ENCODE data around the gene SH2D1B. TPM values are rescaled to one million over a fixed set of nuclear protein-coding genes. Genes with fewer than 3 reads are reported as not detected.
"Not testable (repeated sequence)": the region's sequence is repeated elsewhere in the genome, so short reads cannot be mapped to it uniquely, and the experiment has no call there.

Gene SH2D1B, protein sequence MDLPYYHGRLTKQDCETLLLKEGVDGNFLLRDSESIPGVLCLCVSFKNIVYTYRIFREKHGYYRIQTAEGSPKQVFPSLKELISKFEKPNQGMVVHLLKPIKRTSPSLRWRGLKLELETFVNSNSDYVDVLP
- total RNA-seq (1 to 10 TPM in 1 of 2 donors, under 1 TPM in 1; 0.68 to 1.2 TPM), polyA plus RNA-seq (ENCODE audit: insufficient read length in 6 of 6) (under 1 TPM; 0.25 to 0.96 (median 0.70) TPM)
- long read RNA-seq, donor 1, partial matches to known transcripts: 0 of 2 reads
- long read RNA-seq, donor 1, other reads (novel, unspliced or antisense): 0 of 2 reads
- long read RNA-seq, donor 2: 0 reads
- long read RNA-seq, donor 3: 0 reads
- long read RNA-seq, donor 4: 0 reads
- long read RNA-seq, donor 5: 0 reads
- long read RNA-seq, donor 6, partial matches to known transcripts: 0 of 1 reads
- long read RNA-seq, donor 6, other reads (novel, unspliced or antisense): 0 of 1 reads
- long read RNA-seq, donor 7: 0 reads
- long read RNA-seq, donor 8: 0 reads
- long read RNA-seq, donor 9: 0 reads
- long read RNA-seq, donor 10, partial matches to known transcripts: 0 of 1 reads
- long read RNA-seq, donor 10, other reads (novel, unspliced or antisense): 1 of 1 reads
- long read RNA-seq, donor 11: 0 reads
- long read RNA-seq, donor 12: 0 reads

DNA sequence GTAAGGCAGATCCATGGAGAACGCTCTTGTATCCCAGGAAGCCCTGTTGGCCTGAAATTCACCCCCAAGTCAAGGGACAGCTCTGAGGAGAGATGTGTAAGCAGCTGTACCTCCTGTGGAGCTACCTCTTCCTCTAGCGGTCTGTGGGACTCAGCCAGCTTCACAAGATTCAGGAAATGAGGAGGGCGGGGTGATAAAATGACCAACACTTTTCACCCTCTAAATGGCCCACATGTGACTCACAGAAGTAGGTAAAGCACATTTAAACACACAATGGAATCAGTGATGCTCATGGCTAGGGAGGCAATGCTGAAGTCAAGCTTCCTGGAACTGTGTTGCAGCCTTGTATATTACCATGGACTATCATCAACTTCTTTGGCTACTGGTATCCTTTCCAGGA lies at the start of gene SH2D1B:
TSS of gene SH2D1B (minus strand) at position 135 of the 400 bp plus-strand sequence. CDS start at position 15, 120 bp downstream.
- Histone ChIP-seq H3K27me3 (no peaks in the 10 kb centered on the region), H3K36me3 (no peaks in the 10 kb centered on the region), H3K4me3 (no peak within 1 kb of the TSS), H3K9me3 (no peaks in the 10 kb centered on the region), H3K27ac (no peak within 1 kb of the TSS), H3K4me1 (no peaks in the 10 kb centered on the region)
- intact Hi-C loops (cut with DNase I): no loop called here
- DNase-seq (no peak), ATAC-seq (no peak)
- TF ChIP-seq, protein P1, sequence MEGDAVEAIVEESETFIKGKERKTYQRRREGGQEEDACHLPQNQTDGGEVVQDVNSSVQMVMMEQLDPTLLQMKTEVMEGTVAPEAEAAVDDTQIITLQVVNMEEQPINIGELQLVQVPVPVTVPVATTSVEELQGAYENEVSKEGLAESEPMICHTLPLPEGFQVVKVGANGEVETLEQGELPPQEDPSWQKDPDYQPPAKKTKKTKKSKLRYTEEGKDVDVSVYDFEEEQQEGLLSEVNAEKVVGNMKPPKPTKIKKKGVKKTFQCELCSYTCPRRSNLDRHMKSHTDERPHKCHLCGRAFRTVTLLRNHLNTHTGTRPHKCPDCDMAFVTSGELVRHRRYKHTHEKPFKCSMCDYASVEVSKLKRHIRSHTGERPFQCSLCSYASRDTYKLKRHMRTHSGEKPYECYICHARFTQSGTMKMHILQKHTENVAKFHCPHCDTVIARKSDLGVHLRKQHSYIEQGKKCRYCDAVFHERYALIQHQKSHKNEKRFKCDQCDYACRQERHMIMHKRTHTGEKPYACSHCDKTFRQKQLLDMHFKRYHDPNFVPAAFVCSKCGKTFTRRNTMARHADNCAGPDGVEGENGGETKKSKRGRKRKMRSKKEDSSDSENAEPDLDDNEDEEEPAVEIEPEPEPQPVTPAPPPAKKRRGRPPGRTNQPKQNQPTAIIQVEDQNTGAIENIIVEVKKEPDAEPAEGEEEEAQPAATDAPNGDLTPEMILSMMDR (IDR thresholded peaks at IDR 0.05): no peak

DNA sequence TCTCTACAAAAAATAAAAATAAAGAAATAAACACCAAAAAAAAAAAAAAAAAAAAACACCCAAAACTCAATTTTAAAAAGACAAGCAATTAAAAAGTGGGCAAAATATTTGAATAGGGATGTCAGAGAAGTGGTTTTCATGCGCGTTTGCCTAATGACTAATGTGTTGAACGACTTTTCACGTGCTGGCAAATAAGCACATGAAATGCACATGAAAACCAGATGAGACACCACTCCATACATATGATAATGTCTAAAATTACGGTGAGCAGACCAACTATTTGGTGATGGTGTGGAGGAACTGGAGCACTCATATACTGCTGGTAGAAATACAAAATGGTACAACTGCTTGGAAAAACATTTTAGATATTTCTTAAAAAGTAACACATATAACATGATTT lies 46.3 kb upstream of the SH2D1B start:
- no peak for DNase-seq

DNA sequence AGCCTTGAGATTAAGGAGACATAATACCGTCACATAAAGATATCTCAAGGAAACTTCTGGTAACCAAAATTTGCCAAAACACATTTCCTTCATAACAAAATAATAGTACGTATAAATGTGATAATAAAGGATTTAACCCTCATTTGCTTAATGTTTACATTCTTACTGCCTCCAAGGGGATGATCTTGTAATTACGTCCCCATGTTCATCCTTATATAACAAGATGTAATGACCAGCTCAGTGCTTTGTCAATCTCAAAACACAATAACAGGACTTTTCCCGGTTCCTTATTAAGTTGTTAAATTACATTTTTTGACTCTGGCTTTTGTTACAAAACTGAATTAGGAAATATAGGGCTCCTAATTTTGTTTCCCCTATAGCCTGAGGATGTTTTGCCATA lies 44.4 kb upstream of the SH2D1B start:
- TF ChIP-seq, protein P1 (IDR thresholded peaks at IDR 0.05): no peak
- Histone ChIP-seq H3K36me3 (no peaks in the 10 kb centered on the region), H3K27ac (no peak overlapping the region), H3K9me3 (no peaks in the 10 kb centered on the region), H3K4me3 (no peak overlapping the region), H3K4me1 (no peaks in the 10 kb centered on the region), H3K27me3 (no peaks in the 10 kb centered on the region)
- intact Hi-C loops (cut with DNase I): no loop called here
- no peak for ATAC-seq
- DNase-seq: no peak

More for the DNA sequence above, 46.3 kb upstream of the SH2D1B start:
- intact Hi-C loops (cut with DNase I): no loop called here
- TF ChIP-seq, protein P1 (IDR thresholded peaks at IDR 0.05): no peak
- no peak for ATAC-seq
- H3K9me3 ChIP-seq: no peaks in the 10 kb centered on the region
- H3K4me1 ChIP-seq: no peaks in the 10 kb centered on the region
- no peak overlapping the region for H3K4me3 ChIP-seq
- no peaks in the 10 kb centered on the region for H3K27me3 ChIP-seq
- H3K36me3 ChIP-seq: no peaks in the 10 kb centered on the region
- H3K27ac ChIP-seq: no peak overlapping the region

DNA sequence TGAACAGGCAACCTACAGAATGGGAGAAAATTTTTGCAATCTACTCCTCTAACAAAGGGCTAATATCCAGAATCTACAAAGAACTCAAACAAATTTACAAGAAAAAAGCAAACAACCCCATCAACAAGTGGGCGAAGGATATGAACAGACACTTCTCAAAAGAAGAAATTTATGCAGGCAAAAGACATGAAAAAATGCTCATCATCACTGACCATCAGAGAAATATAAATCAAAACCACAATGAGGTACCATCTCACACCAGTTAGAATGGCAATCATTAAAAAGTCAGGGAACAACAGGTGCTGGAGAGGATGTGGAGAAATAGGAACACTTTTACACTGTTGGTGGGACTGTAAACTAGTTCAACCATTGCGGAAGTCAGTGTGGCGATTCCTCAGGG lies 42.4 kb upstream of the SH2D1B start:
- H3K27me3 ChIP-seq; DNase-seq; H3K9me3 ChIP-seq; ATAC-seq; H3K4me1 ChIP-seq; intact Hi-C loops (cut with DNase I); H3K4me3 ChIP-seq; H3K36me3 ChIP-seq; H3K27ac ChIP-seq: not testable (repeated sequence)

DNA sequence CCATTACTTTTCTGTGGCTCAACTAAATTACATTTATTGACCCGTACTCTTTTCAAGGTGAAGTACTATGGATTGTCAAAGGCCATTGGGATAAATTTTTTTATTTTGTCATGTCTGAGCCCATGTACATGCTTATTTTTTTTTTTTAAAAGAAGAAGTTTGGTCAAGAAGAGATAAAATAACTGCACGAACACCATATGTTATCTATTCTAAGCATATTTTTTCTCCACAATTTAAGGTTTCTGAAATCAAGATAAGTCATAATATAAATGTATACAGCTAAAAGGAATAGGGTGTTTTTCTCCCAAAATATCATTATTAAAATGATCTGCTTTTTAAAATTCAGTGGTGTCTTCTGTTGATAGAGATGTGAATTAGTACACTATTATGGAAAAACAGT lies 35.0 kb upstream of the SH2D1B start:
- TF ChIP-seq, protein P1 (IDR thresholded peaks at IDR 0.05): no peak
- no peaks in the 10 kb centered on the region for H3K9me3 ChIP-seq
- H3K27me3 ChIP-seq: no peaks in the 10 kb centered on the region
- no peak overlapping the region for H3K4me3 ChIP-seq
- no peak for DNase-seq
- H3K36me3 ChIP-seq: no peaks in the 10 kb centered on the region
- intact Hi-C loops (cut with DNase I): no loop called here
- no peak overlapping the region for H3K27ac ChIP-seq
- H3K4me1 ChIP-seq: no peaks in the 10 kb centered on the region
- ATAC-seq: no peak
